VCaP (cell line): ENCODE data around the gene ZFHX3.

Source experiments
- H3K27ac ChIP-seq: fragments of 450-650 bp; 2 replicates; pipeline ENCODE4 v1.5.1; 2017
- TF ChIP-seq, protein P1 (sequence below): fragments of 450-650 bp; conservative IDR thresholded peaks from 2 replicates; pipeline ENCODE4 v1.5.1; 2017; ENCODE audit warnings: mild to moderate bottlenecking, moderate library complexity

ZFHX3 gene

DNA sequence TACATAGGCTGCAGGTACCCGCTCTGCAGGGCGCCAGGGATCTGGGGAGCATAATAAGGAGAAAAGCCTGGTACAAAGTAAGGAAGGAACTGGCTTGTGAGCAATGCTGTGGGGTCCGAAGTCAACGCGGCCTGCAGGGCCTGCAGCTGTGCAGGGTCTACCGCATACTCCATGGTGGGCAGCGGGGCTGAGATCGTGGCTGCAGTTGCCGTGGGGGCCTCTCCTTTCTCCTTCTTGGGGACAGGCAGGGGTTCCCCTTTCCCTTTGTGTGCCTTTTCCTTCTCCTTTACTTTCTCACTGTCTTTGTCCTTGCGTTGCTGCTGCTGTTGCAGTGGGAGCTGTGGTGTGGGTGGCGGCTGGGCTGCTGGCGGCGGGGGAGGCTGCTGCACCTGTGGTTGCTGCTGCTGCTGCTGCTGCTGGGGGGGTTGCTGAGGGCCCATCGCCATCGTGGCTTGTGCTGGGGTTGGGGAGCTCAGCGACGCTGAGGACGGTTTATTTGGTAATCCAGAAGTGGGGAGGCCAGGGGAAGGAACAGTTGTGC lies 259.6 kb downstream of the ZFHX3 start:
- no peak overlapping the region for H3K27ac ChIP-seq
- TF ChIP-seq, protein P1, sequence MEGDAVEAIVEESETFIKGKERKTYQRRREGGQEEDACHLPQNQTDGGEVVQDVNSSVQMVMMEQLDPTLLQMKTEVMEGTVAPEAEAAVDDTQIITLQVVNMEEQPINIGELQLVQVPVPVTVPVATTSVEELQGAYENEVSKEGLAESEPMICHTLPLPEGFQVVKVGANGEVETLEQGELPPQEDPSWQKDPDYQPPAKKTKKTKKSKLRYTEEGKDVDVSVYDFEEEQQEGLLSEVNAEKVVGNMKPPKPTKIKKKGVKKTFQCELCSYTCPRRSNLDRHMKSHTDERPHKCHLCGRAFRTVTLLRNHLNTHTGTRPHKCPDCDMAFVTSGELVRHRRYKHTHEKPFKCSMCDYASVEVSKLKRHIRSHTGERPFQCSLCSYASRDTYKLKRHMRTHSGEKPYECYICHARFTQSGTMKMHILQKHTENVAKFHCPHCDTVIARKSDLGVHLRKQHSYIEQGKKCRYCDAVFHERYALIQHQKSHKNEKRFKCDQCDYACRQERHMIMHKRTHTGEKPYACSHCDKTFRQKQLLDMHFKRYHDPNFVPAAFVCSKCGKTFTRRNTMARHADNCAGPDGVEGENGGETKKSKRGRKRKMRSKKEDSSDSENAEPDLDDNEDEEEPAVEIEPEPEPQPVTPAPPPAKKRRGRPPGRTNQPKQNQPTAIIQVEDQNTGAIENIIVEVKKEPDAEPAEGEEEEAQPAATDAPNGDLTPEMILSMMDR, result no peak

DNA sequence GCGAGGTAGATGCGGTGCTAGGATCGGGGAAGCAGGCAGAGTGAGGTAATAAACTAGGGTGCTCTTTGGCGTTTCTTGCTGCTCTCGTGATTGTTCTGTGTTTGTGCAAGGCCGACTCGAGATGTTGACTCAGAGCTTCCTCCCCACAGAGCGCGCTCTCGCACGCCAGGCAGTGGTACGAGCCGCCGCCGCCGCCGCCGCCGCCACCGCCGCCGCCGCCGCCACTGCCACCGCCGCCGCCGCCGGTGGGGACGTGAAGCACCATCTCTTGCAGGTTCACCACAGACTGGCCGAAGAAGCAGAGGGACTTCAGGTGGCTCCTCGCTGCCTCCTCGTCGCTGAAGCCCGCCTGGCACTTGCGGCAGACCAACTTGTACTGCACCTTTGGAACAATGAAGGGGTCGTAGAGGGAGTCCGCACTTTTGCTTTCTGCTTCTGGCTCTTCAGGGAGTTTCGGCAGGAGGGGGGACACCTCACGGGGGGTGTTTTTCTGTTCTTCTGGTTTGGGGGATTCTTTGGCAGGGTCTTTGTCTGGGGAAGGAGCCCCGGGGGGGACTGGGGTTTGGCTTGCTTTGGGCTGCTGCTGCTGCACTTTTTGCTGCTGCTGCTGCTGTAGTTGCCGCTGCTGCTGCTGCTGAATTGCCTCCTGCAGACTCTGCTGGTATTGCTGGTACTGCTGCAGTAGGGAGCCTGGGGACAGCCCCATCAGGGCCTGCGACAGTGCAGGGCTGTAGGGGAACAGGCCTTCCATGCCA lies 260.2 kb downstream of the ZFHX3 start:
- TF ChIP-seq, protein P1, result no peak
- H3K27ac ChIP-seq, result no peak overlapping the region

DNA sequence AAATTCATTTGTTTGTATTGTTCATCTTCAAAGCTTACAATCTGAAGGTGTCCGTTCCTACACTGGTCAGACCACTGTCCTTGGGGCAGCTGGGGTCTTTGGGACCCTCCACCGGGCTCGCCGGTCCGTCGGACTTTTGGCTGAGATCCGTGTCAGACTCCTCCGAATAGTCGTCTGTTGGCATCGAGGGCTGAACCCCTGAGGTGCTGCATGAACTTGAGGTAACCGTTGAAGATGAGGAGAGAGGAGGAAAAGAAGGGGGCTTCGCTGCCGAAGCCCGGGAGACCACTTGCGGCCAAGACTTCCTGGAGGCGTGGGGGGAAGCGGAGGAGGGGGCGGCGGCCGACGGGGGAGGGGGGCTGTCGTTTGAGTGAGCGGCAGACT lies 260.8 kb downstream of the ZFHX3 start:
- no peak overlapping the region for H3K27ac ChIP-seq
- TF ChIP-seq, protein P1, result no peak

DNA sequence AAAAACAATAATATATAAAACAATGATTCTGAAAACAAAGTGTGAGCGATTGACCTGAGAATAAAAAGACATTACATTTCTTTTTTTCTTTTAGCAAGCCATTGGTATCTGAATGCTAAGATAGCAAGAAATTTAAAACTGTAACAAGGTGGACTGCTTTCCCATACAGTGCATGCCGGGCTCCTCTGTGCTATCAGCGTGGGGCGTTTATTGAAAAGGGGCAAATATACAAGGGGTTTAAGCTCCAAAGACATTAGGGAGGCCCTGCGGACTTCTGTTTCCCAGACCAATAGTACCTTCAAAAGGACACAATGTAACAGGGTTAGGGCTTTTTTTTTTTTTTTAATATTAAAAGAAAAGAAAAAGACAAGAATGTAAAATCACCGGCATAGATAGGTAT lies 261.3 kb downstream of the ZFHX3 start:
- no peak overlapping the region for H3K27ac ChIP-seq
- TF ChIP-seq, protein P1, result no peak

DNA sequence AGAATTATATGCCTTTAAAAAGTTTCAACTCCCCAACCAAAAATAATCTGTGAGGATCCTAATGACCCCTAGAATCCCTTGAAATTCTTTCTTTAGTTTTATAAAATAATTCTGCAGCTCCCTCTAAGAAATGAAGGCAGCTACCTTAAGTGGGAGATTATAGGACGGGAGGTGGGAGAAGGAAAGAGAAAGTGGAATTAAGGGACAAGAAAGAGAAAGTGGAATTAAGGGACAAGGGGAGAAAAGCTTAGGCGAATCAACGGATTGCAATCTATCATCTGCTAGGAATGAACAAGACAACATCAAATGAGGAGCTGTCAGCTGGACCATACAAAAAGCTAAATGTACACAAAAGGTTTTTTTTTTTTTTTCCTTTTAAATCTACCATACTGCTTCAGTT lies 262.0 kb downstream of the ZFHX3 start:
- no peak overlapping the region for H3K27ac ChIP-seq
- TF ChIP-seq, protein P1, result no peak

DNA sequence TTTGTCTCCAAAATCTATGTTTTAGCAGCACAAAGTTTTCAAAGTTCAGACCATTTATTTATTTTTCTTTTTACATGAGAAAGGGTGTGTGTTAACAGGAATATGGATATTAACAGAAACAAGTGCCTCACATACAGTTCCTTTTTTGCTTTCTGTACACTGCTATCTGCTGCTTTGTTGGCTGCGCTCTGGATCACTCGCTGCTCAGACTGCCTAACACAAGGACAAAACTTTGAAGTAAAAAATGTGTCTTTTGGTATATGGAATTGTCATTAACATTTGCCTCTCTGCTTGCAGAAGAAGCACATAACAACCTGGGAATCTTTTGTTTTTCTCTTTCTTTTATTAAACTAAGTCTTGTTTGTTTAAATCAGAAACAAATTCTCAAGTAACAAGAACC lies 262.8 kb downstream of the ZFHX3 start:
- no peak overlapping the region for H3K27ac ChIP-seq
- TF ChIP-seq, protein P1, result no peak

DNA sequence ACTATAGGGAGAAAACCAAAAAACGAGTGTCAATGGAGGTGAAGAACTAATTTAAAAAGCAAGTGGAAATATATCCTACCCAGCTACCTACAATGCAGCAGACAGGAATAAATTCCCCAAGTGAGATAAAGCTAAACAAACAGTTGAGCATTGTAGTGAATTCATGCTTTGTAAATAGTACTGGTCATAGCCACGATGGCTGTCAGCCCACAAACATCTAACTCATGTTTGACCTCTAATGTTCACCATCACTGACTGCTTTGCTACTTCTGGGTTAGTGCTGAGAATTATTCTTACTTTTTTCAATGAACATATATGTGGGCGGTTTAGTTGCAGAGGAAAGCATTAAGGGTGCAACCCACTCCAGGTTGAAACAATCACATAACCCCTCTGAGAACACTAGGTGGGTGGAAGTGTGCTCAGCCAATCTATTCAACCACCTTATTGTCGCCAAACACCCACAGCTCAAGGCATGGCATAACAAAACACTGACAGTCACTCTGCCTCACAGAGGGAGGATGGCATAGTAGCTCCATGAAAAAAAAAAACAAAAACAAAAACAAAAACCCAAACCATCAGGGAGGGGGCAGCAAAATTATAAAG lies 264.1 kb downstream of the ZFHX3 start:
- H3K27ac ChIP-seq, result no peak overlapping the region
- TF ChIP-seq, protein P1, result no peak
